ENCODE results near the gene ZHX3.

The ZHX3 gene

DNA sequence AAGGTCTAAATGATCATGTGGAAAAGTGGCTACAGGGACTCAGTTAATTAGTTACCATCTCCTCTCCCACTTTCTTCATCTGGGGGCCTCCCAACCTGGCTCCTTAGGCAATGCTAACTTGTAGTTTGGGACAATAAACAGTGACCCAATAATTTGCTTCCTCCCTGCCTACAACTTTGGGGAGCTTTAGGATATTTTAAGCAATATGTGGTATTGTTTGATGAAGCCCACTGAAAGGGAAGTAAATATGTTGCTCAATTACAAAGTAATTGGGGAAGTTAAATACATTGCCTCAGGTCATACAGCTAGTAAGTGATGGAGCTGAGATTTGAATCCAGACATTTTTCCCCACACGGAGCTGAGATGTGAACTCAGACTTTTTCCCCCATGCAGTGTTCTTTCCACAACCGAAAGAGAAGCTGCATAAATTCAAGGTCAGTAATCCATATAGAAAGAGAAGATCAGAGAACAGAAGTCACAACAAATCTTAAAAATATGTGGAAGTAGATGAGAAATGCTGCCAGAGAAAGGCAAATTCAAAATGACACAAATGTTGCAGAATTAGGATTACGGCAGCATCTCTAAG lies 26.6 kb downstream of the ZHX3 start:
- no peak for DNase-seq

DNA sequence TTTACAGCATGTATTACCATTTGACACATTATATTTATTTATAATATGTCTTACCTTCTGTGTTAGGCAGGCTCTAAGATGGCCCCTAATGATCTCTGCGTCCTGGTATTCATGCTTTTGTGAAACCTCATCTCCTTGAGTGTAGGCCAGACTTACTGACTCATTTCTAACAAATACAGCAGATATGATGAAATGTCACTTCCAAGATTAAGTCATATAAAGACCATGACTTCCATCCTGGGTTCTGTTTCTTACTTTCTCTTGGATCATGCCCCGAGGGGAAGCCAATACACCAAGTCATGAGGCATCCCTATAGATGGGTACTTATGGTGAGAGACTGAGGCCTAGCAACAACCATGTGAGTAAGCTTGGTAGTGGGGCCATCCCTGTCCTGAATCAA lies 30.2 kb downstream of the ZHX3 start:
- DNase-seq, result no peak

DNA sequence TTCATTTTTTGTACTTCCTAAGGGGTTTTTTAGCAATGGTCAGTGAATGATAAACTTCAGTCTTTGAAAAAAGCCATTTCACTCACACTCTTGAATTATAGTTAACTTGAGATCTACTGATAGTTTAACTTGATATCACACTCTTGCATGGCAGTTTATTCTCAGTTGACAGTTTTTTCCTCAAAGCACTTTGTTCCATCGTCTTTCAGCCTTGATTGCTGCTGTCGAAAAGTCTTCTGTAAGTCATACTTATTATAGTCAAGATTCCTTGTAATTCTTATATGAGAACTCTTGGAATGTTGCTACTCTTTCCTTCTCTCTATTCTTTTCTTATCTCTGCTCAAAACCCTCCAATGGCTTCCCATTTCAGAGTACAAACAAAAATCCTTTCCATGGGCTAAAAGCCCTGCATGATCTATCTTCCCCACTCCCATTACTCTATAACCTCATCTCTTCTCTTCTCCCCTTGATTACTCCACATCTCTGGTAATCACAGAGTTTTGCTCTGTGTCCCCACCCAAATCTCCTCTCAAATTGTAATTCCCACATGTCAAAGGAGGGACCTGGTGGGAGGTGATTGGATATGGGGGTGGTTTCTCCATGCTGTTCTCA lies 31.2 kb downstream of the ZHX3 start:
- no peak for DNase-seq

DNA sequence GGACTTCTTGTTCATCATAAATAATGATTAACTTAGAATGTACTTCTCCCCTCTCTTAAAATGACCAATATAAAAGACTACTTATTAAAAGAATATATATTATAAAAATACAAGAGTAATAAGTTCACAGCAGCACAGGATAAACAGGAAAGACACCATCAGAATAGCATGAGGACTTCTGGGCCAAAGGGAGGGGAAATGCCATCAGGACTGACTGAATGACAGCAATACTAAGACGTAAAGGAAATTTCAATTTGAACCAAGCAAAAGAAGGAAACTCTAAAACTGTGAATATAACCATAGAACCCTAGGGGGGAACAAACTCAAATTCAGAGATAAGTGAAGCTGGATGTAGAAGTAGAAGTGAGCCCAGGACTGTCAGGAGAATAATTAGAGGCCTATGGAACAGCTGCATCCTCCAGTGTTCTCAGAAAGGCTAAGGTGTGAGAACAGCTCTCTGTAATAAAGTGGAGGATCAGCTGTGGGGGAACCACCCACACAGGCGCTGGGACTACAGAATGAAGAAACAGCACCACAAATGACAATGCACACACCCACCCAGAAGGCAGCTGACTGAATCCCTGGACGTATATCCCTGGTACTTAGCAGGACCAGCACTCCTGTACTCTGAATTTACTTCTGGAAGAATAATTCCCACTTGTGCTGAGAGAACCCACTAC lies 37.8 kb downstream of the ZHX3 start:
- no peak for DNase-seq

DNA sequence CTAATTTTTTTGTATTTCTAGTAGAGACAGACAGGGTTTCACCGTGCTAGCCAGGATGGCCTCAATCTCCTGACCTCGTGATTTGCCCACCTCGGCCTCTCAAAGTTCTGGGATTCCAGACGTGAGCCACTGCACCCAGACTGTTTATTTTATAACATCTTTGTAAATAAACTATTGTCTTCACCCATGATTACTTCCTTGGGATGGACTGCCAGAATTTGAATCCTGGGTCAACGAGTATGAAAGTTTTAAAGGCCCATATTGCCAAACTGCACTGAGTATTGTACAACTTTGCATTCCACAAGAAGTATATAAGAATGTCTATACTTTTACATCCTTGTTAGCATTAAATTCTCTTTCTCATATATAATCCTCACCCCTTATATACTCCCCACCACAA lies 38.6 kb downstream of the ZHX3 start:
- DNase-seq, result no peak

DNA sequence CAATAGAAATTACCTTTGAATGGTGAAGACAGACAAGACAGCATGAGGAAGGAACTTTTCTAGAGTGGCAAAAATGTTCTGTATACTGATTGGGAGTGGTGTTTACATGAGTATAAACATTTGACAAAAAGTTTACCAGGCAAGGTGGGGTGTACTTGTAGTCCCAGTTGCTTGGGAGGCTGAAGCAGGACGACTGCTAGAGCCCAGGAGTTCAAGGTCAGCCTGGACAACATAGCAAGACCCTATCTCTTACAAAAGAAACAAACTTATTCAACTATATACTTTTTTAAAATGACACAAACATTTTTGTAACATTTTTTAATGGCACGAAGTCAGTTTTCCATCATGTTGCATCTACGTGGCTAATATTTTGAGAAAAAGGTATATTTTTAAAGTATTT lies 40.5 kb downstream of the ZHX3 start:
- no peak for DNase-seq

DNA sequence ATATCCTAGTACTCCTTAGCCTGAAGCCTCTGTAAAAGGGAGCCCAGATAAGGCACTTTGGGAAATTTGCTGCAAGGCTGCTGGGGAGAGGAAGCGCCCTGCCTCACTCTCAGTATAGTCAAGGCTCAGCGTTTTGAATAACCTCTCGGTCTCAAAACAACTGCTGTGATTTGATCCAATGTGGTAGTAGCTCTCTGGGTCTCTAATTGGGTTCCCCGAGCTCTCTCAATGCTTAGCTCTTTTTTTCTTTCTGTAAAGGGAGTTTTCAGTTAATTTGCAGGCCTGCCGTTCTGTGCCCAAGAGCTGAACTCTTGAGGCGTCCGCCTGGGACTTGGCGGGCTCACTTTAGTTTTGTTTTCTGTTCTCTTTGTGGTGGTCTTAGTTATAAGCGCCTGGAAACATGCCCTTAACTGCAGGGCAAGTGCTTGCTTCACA lies 41.2 kb downstream of the ZHX3 start:
- DNase-seq, result no peak

DNA sequence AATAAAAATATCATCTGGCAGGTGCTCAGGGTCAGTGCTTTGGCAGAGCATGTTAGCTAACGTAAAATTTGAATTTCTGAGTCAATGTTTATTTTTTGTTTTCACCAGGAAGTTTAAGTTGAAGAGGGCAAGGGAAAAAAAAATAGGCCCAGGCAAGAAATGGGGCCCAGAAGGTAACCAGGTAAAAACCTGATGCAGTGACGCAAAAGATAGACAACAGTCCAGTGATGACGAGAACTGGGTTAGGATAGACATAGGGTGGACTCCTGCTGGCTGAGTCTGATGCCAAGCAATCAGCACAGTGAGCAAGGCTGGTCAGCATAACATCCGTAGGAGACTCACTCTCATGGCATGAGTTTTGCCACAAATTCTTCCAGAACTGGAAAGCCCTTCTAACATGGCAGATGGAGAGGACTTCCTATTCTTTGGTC lies 42.2 kb downstream of the ZHX3 start:
- no peak for DNase-seq

DNA sequence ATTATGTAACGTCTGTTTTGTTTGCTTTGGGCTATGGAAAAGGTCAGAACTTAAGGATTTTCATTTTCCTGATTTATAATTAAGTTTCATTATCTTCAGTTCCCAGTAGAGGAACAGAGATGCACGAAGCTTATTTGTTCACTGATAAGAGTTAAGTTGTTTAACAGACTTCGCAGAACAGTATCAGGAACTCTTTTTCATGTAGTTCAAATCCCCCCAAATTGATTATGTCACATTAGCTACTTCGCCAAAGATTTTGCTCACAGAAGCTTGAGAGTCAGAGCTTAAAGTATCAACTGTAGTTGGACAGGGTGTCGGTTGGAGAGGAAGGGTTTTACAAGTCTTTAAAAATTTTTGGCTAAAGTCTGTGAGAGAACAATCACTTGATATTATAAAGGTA lies 43.4 kb downstream of the ZHX3 start:
- DNase-seq, result no peak

DNA sequence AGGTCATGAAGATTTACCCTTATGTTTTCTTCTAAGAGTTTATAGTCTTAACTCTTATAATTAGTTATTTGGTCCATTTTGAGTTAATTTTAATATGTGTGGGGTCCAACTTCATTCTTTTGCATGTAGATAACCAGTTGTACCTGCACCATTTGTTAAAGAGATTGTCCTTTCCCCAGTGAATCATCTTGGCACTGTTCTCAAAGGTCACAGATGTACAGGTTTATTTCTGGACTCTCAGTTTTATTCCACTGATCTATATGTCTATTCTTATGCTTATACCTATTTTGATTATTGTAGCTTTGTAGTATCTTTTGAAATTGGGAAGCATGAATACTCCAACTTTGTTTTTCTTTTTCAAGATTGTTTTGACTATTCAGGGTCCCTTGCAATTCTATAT lies 44.1 kb downstream of the ZHX3 start:
- no peak for DNase-seq

DNA sequence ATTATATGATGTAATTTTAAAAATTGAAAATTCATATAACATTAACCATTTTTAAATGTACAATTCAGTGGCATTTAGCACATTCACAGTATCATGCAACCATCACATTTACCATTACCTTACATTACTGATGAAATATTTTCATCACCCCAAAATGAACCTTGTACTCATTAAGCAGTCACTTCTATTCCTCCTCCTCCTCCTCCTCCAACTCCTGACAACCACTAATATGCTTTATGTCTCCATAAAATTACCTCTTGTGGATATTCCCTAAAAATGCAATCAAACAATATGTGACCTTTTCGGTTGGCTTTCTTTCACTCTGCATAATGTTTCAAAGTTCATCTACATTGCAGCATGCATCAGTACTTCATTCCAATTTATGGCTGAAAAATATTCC lies 45.2 kb downstream of the ZHX3 start:
- no peak for DNase-seq

DNA sequence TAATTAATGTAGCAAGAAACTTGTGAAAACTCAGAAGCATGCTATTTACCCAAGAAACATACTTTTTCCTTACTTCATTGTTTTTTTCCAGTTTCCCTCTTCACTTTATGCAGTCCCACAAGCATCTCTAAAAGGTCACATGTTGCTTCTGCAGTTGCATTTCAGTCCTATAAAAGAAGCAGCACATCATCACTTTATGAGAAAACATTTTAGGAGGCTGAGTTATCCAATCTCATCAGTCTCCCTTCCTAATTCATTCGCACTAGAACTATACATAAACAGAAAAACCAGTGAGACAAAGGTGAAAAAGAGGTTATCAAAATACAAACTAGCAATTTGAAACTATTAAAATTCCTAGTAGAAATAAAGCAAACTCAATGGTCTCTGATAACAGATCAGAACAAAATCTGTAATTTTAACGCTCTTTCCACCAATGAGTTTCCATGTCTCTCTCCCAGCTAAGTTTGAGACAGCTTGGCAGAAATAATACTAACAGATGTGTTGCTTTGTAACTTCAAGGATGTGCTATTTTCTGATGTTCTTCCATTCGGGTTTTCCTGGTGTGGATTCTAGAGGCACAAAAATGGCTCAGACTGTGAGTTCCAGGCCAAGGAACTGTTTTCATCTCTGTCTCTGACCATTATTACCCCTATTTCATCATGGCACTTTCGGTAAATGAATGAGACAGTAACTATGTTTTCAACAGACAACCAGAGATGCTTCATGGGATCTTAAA lies 48.4 kb downstream of the ZHX3 start:
- DNase-seq, result no peak

DNA sequence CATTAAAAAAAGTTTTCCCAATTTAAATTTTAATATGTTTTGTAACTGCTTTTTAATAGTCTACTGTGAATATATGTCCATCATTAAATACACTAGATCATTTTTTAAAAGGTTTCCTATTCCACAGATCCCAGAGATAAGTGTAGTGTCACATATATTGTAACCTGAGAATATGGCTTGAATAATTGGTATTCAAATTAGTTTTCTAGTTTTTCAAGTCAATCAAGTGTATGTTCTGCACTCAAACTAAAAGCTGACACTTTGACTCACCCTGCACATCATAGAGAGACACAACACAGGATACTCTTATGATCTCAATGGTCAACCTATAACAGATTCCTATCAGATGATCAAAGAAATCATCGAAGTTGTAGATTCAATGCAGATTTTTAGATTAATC lies 49.1 kb downstream of the ZHX3 start:
- DNase-seq, result no peak

DNA sequence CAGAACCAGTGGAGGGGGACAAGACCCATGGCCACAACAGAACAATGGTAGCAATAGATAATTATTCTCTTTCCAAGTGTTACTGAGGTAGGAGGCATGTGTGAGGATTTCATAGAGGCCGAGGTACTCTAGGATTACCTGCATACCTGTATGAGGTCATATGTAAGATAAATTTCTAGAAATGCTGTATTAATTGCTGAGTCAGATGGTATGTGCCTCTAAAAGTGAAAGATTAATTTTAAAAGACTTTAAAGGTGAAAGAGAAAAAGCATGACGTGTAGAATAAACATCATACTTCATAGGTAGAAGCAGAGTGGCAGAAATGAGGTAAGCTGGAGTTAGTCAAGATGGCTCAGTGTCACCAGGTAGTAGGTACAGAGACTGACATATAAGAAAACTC lies 51.6 kb downstream of the ZHX3 start:
- no peak for DNase-seq

DNA sequence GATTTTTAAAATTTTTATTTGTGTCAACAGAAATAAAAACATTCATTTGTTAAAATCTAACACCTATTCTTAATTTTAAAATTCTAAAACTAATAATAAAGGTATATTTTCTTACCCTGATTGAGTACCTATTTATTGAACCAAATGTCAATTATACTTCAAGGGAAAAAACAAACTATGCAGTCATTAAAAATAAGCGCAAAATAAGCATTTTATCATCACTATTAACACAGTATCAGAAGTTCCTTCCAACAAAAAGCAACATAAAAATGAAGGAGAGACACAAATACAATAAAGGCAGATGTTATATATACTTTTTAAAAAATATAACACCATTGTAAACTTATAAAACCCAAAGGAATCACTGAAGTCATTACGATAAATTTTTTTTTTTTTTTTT lies 52.7 kb downstream of the ZHX3 start:
- DNase-seq, result no peak

DNA sequence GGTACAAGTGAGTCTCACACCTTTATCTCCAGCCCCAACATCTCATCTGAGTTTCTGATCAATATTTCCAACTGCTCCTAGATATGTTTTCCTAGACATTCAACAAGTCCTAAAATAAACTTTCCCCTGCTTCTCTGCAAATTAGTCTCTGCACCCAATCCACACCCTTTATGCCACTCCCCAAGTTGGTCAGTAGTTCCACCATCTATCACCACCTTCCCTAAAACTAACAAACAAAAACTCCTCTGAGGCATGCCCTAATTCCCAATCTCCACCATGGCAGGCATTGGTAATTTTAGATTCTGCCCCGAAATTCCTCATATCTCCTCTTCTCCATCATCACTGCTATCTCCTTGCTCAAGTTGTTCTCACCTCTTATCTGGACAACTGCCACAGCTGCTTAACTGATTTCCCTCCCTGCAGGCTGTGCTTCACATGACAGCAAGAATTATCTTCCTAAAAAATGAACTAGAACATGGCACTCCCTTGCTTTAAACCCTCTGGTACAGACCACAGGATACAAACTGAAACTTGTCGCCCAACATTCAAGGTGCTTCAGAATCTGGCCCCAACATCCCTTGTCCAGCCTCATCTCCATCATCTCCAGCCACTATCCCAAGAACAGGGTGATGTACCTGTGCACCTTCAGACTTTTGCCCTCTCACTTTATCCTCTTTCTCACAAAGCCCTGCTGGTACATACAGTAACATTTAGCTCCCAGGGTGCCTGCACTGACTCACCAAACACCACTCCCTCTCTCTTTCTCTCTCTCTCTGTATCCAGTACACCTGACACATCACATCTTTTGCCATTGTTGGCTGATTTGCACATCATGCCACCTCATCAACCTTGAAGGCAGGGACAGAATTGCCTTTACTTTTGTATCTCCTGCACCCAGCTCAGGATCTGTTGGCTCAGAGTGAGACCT lies 55.5 kb downstream of the ZHX3 start:
- no peak for DNase-seq

DNA sequence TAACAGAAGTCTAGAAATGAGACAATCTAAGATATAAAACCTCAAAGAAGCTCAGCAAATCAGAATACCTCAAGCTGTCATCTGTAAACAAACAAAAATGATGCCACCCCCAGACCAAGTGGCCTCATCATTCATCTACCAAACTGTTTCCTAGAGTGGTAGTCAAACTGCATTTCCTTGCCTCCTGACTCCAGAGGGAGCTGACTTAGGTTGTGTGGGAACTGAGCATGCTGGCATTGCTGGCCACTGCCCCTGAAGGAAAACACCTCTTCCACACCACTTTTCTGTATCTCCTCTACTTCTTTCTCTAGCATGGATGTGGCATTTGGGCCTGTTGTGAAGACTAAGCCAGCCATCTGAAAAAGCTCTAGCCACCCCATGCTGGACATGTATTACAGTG lies 56.3 kb downstream of the ZHX3 start:
- DNase-seq, result no peak

DNA sequence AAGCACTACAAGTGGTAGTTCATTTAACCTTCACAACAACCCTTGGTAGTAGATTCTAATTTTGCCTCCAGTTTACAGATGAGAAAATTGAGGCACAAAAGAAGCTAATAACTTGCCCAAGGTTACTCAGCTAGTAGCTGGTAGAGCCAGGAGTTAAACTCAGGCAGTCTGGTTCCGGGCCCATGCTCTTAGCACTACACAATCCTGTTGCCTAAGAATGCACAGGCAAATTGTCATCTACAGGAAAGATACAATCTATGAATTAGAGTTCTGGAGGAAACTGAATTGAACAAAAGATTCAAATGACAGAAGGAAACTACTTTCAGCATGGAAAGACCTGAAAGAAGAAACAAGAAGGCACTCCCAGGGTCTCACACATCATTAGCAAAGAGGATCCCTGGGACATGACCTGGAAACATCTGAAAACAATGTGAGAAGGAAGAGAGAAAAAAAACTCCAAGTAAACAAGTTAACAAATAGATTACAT lies 56.8 kb downstream of the ZHX3 start:
- DNase-seq, result no peak

DNA sequence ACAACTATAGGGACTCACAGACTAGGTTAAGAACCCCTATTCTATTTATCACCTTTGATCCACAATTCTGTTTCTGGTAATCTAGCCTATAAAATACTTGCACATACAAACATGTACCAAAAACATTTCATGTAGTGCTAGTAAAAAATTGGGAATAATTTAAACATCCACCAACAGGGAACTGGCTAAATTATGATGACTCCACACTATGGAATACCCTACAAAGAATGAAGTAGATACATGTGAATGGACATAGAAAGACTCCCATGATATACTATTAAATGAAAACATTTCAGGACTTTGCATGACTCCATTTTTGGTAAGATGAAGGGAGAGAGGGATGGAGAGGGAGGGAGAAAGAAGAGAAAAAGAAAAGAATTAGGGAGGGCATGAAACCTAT lies 58.2 kb downstream of the ZHX3 start:
- DNase-seq, result no peak

DNA sequence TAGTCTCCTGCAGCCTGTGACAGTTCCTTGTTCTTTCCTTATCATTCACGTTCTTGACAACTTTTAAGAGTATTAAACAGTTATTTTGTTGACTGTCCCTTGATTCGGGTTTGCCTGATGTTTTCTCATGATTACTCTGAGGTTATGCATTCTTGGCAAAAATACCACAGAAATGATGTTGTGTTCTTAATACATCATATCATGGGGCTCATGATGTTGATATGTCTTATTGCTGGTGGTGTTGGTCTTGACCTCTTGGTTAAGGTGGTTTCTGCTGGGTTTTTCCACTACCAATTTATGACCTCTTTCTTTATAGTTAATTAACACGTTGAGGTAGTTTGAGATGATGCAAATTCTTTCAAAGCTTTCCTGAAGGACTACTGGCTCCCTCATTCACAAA lies 59.1 kb downstream of the ZHX3 start:
- no peak for DNase-seq

DNA sequence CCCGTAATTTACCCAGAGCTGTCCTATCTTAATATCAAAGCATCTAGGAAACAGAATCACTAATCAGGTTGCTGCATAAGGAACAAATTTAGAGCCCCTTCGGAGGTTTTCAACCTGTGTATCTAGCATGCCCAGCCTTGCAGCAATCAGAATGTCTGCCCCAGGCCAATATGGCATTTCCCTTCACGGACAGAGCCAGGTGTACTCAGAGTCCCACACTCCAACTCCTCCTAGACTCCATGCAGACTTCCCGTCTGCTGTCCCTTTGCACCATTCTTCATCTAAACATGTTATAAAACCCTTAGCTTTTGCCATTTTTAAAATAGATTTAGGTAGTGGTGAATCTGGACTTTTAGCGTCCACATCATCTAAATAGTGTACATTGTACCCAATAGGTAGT lies 61.0 kb downstream of the ZHX3 start:
- DNase-seq, result no peak

DNA sequence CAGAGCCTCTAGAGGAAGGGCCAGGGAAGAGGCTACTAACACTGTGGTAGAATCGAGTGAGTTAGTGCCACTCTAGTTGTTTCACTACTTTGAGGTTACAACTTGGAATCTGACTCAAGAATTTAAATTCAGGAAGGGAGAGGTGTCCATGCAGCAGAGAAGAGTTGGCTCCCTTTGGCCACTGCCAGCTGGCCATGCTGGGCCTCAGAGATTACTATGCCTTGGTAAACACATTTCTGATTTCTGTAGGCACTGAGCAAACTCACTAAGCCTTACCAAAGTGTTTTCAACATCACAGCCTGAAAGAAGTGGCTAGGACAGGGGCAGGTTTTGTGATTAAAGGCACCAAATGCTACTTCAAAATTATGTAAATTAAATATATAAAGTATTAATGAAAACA lies 61.9 kb downstream of the ZHX3 start:
- DNase-seq, result no peak

All from activated naive CD4-positive, alpha-beta T cell (primary cell).